Measurements from ENCODE around the gene ASGR1.

GRCh38 chr17:7177954-7178477 is 1.2 kb downstream of the ASGR1 start:
- TF ChIP-seq EZH2phosphoT487 (IDR thresholded peaks at IDR 0.05; ENCODE audit: borderline replicate concordance, low read depth, low read length): no peak
- TF ChIP-seq CTCF (conservative IDR thresholded peaks at IDR 0.05; ENCODE audit: low read length): no peak

All from OCI-LY7 (cell line).